SU-DHL-6 (cell line): ENCODE data around the gene PLA2G4B.

Source experiments
- H2AFZ ChIP-seq: fragments of 200-600 bp; sonication (generic); 2 replicates; pipeline ENCODE4 v1.6.1; 2014; ENCODE audit warnings: low read depth, mild to moderate bottlenecking, moderate library complexity, mixed read lengths, antibody characterized with exemption, low read length; ENCODE audit not compliant: severe bottlenecking
- H3F3A ChIP-seq: fragments of 200-600 bp; shearing (Covaris generic); 2 replicates; pipeline ENCODE4 v1.6.0; 2016; ENCODE audit warnings: antibody characterized with exemption, mild to moderate bottlenecking; ENCODE audit not compliant: insufficient read depth
- H3K27ac ChIP-seq: fragments of 200-600 bp; sonication (generic); 2 replicates; pipeline ENCODE4 v1.5.1; 2016; ENCODE audit warnings: low read depth, mild to moderate bottlenecking, low read length, moderate library complexity, mixed read lengths
- H3K27me3 ChIP-seq: fragments of 200-600 bp; sonication (generic), shearing (Covaris generic); 2 replicates; pipeline ENCODE4 v1.6.0; 2014; ENCODE audit warnings: mild to moderate bottlenecking, low read length
- H3K36me3 ChIP-seq: fragments of 200-600 bp; sonication (generic); 2 replicates; pipeline ENCODE4 v1.6.1; 2014; ENCODE audit warnings: mild to moderate bottlenecking, low read length, mixed read lengths
- H3K4me2 ChIP-seq: fragments of 300-600, 200-600 bp; shearing (Covaris generic), sonication (generic); 2 replicates; pipeline ENCODE4 v1.6.0; 2014; ENCODE audit warnings: low read length, low read depth, mild to moderate bottlenecking; ENCODE audit not compliant: poor library complexity, severe bottlenecking
- H3K4me3 ChIP-seq: fragments of 200-600 bp; sonication (generic); 2 replicates; pipeline ENCODE4 v1.5.1; 2014; ENCODE audit warnings: antibody characterized with exemption, low read length, mild to moderate bottlenecking, mixed read lengths; ENCODE audit not compliant: insufficient read depth, poor library complexity, severe bottlenecking
- H3K79me2 ChIP-seq: fragments of 200-600 bp; sonication (generic); 2 replicates; pipeline ENCODE4 v1.6.1; 2014; ENCODE audit warnings: mild to moderate bottlenecking, low read length, moderate library complexity; ENCODE audit not compliant: insufficient read depth
- H3K9ac ChIP-seq: fragments of 200-600 bp; sonication (generic); 2 replicates; pipeline ENCODE4 v1.7.0; 2014; ENCODE audit warnings: mild to moderate bottlenecking, low read length
- H3K9me2 ChIP-seq: fragments of 200-600 bp; sonication (generic); replicated peaks from 2 replicates; pipeline ENCODE4 v1.6.1; 2014; ENCODE audit warnings: low read length; ENCODE audit not compliant: insufficient read depth
- H3K9me3 ChIP-seq: fragments of 200-600 bp; sonication (generic); 2 replicates; pipeline ENCODE4 v1.6.1; 2014; ENCODE audit warnings: low read length, mixed read lengths; ENCODE audit not compliant: insufficient read depth
- H4K20me1 ChIP-seq: fragments of 200-600 bp; sonication (generic); 2 replicates; pipeline ENCODE4 v1.6.1; 2014; ENCODE audit warnings: low read depth, mild to moderate bottlenecking, antibody characterized with exemption, low read length, moderate library complexity, mixed read lengths
- EZH2phosphoT487 ChIP-seq: fragments of 200-600 bp; sonication (generic), shearing (Covaris generic); conservative IDR thresholded peaks from 2 replicates; pipeline ENCODE4 v1.6.1; 2018; ENCODE audit warnings: mild to moderate bottlenecking, antibody characterized with exemption, low read length, moderate library complexity, mixed read lengths
- TF ChIP-seq, protein P1 (sequence below): fragments of 200-600 bp; sonication (generic); IDR thresholded peaks from one replicate; pipeline ENCODE4 v1.5.1; 2017; ENCODE audit warnings: antibody characterized with exemption, mild to moderate bottlenecking, low read length, moderate library complexity; ENCODE audit not compliant: insufficient read depth, poor library complexity, severe bottlenecking

PLA2G4B gene

DNA sequence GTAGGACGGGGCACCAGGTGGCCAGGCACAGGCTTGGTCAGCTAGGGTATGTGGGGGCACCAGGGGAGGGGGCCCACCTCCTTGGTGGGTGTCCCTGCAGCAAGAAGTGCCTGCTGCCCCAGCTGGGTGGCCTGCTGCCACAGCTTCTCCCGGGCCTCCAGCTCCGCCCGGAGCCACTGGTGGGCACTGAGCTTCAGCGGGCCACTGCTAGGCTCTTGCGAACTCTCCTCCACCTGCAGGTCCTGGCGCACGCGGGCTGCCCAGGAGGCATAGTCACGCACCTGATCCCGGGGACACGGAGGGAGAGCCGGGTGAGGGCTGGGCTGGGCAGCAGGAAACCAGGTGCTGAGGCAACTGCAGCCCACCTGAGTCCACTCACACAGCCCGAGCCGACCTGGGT is 29.7 kb downstream of the PLA2G4B start:
- Histone ChIP-seq H2AFZ (no peak overlapping the region), H3K9me2 (no peaks in the 10 kb centered on the region), H3K4me3 (no peak overlapping the region), H3K9me3 (no peaks in the 10 kb centered on the region), H3K27ac (no peak overlapping the region), H3K79me2 (no peaks in the 10 kb centered on the region), H4K20me1 (no peaks in the 10 kb centered on the region), H3F3A (no peaks in the 10 kb centered on the region), H3K4me2 (no peak overlapping the region), H3K36me3 (no peaks in the 10 kb centered on the region), H3K27me3 (no peaks in the 10 kb centered on the region), H3K9ac (no peak overlapping the region)
- TF ChIP-seq EZH2phosphoT487 = no peak
- TF ChIP-seq, protein P1, sequence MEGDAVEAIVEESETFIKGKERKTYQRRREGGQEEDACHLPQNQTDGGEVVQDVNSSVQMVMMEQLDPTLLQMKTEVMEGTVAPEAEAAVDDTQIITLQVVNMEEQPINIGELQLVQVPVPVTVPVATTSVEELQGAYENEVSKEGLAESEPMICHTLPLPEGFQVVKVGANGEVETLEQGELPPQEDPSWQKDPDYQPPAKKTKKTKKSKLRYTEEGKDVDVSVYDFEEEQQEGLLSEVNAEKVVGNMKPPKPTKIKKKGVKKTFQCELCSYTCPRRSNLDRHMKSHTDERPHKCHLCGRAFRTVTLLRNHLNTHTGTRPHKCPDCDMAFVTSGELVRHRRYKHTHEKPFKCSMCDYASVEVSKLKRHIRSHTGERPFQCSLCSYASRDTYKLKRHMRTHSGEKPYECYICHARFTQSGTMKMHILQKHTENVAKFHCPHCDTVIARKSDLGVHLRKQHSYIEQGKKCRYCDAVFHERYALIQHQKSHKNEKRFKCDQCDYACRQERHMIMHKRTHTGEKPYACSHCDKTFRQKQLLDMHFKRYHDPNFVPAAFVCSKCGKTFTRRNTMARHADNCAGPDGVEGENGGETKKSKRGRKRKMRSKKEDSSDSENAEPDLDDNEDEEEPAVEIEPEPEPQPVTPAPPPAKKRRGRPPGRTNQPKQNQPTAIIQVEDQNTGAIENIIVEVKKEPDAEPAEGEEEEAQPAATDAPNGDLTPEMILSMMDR = no peak

DNA sequence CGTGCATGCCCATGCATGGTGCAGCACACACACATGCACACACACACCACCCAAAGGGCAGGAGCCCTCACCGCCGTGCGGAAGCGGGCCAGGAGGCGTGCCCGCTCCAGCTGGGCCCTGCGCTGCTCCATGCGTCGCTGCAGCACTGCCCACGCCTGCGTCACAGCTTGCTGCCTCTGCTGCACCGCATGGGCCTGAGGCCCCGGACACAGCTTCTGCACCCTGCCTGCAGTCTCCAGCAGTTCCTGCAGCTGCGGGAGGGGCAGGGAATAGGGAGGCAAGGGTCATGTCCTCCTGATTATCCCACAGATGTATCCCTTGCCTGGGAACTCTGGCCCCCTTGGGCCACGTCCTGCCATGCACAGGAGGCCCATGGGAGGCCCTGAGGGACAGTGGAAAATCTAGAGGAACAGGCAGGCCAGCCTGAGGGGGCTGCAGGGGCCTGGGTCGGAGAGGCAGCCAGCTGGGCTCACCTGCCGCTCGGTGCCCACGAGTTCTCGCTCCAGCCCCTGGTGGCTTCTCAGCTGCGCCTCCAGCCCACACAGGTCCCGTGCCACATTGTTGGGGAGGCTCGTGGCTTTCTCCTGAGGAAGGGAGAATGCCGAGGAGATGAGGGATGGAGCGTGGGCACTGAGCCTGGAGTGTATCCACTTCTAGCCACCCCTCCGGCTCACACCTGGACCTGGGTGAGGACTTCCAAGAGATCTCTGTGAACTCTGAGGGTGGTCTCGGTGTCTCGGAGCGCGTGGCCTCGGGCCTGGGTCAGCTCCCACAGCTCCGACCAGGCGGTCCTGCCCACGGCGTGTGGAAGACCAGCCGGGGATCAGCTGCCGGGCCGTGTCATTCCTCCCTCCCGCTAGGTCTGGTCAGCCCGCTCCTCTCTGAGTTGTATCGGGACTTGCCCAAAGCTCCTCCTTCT is 31.4 kb downstream of the PLA2G4B start:
- Histone ChIP-seq H3K9me3 (no peaks in the 10 kb centered on the region), H3K27ac (no peak overlapping the region), H3K27me3 (no peaks in the 10 kb centered on the region)

DNA sequence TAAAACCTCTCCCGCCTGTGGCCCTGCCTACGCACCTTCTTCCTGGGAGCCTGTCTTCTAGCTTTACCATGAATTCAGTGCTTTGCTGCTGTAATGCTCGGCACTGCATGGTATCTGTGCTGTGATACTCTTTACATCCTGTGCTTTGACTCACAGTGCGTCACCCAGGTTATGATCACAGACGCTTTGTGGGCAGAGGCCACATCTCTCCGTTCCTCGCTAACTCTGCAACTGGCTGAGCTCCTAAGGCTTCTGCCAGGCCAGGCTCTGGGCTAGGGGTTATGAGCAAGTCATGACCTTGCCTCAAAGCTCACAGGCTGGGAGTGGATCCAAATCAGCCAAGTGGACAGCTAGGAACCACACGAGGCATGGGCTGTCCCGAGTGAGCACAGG is 32.0 kb downstream of the PLA2G4B start:
- Histone ChIP-seq H3K27ac (no peak overlapping the region), H3K9ac (no peak overlapping the region), H3K4me3 (no peak overlapping the region), H3K79me2 (no peaks in the 10 kb centered on the region), H2AFZ (no peak overlapping the region), H4K20me1 (no peaks in the 10 kb centered on the region), H3K9me3 (no peaks in the 10 kb centered on the region), H3K27me3 (no peaks in the 10 kb centered on the region), H3K4me2 (no peak overlapping the region), H3K36me3 (no peaks in the 10 kb centered on the region), H3F3A (no peaks in the 10 kb centered on the region), H3K9me2 (no peaks in the 10 kb centered on the region)
- TF ChIP-seq, protein P1 = no peak
- no peak for TF ChIP-seq EZH2phosphoT487

More for the DNA sequence above, 31.4 kb downstream of the PLA2G4B start:
- Histone ChIP-seq H3K4me2 (no peak overlapping the region), H3K9ac (no peak overlapping the region), H3F3A (no peaks in the 10 kb centered on the region), H4K20me1 (no peaks in the 10 kb centered on the region), H3K79me2 (no peaks in the 10 kb centered on the region), H2AFZ (no peak overlapping the region), H3K4me3 (no peak overlapping the region), H3K9me2 (no peaks in the 10 kb centered on the region), H3K36me3 (no peaks in the 10 kb centered on the region)
- TF ChIP-seq EZH2phosphoT487 = no peak
- TF ChIP-seq, protein P1 = no peak
